ENCODE data around the gene LRRC27. TPM values are rescaled to one million over a fixed set of nuclear protein-coding genes. Genes with fewer than 3 reads are reported as not detected.

Gene LRRC27
- total RNA-seq, 4 donors from 2014 or later, result 5.1 to 22.3 (median 18.5) TPM

DNA sequence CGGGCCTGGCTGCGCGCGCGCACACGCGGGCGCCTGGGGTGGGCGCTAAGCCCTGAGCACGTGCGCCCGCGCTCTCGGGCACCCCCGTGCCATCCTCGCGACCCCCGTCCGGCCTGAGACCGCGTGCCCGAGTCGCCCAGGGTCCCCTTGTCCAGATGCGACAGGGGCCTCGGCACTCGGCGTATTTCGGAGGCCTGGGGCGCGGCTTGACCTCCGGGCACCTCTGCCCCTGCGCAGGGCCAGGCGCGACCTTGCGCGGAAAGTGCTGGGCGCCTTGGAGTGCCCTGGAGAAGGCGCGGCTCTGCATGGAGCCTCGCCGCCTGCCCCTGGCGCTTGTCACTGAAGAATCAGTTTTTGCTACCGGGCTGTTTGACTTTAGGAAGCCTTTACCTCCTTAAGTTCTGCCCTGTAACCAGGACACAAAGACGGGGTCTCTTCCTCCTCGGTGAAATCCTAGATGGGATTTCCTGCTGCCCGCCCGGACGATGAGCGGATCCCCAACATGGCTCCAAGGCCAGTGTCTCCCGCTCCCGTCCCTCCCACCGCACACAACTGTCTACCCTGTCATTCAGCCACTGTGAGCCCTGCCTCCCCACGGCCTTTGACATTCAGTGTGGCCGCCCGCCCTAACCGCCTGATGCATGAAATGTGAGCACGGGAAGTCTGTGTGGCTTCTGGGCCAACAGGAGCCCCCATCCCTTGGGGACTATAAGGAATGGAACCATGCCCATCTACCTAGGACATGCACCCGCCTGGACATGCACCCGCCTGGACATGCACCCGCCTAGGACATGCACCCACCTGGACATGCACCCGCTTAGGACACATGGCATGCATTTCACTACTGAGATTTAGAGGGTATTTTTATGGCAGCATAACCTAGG is 23.2 kb upstream of the LRRC27 start:
- TF ChIP-seq, protein P1, sequence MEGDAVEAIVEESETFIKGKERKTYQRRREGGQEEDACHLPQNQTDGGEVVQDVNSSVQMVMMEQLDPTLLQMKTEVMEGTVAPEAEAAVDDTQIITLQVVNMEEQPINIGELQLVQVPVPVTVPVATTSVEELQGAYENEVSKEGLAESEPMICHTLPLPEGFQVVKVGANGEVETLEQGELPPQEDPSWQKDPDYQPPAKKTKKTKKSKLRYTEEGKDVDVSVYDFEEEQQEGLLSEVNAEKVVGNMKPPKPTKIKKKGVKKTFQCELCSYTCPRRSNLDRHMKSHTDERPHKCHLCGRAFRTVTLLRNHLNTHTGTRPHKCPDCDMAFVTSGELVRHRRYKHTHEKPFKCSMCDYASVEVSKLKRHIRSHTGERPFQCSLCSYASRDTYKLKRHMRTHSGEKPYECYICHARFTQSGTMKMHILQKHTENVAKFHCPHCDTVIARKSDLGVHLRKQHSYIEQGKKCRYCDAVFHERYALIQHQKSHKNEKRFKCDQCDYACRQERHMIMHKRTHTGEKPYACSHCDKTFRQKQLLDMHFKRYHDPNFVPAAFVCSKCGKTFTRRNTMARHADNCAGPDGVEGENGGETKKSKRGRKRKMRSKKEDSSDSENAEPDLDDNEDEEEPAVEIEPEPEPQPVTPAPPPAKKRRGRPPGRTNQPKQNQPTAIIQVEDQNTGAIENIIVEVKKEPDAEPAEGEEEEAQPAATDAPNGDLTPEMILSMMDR (IDR thresholded peaks at IDR 0.05), result no peak
- no peak for TF ChIP-seq POLR2A (IDR thresholded peaks at IDR 0.05)
- Histone ChIP-seq H3K27ac (peak overlapping the region; percentile 53 to 80 (median 68)), H3K27me3 (no peaks in the 10 kb centered on the region)

DNA sequence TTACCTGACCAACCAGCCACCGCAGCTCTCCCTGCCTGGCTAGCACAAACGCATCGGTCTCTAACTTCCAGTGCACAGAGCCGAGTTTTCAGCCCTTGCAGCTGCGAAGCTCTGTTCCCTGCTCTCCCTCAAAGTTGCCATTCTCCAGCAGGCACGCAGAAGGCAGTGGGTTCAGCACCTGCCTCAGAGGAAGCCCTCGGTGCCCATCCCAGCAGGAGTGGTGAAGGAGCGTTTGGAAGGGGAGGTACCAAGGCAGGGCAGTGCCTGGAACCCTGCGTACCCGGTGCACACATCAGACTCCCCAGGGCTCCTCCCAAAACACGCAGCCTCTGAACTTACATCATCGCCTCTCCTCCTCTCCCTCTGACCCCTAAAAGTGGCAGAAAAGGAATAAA is 22.5 kb upstream of the LRRC27 start:
- Histone ChIP-seq H3K9me3 (no peaks in the 10 kb centered on the region), H3K27ac (no peak overlapping the region), H3K27me3 (no peaks in the 10 kb centered on the region), H3K36me3 (no peaks in the 10 kb centered on the region), H3K4me3 (no peak overlapping the region), H3K4me1 (peaks cover 0 to 19% (median 9%) of the 10 kb centered on the region in 4 donors)
- no peak for TF ChIP-seq POLR2A (IDR thresholded peaks at IDR 0.05)
- DNase-seq, result peak in 1 of 3 donors; percentile 35

More for the DNA sequence above, 23.2 kb upstream of the LRRC27 start:
- Histone ChIP-seq H3K4me1 (peaks cover 0 to 19% (median 9%) of the 10 kb centered on the region in 4 donors), H3K36me3 (no peaks in the 10 kb centered on the region), H3K4me3 (peak overlapping the region; percentile 55 to 88 (median 72)), H3K9me3 (no peaks in the 10 kb centered on the region)
- DNase-seq, result peak in 1 of 3 donors; percentile 43

DNA sequence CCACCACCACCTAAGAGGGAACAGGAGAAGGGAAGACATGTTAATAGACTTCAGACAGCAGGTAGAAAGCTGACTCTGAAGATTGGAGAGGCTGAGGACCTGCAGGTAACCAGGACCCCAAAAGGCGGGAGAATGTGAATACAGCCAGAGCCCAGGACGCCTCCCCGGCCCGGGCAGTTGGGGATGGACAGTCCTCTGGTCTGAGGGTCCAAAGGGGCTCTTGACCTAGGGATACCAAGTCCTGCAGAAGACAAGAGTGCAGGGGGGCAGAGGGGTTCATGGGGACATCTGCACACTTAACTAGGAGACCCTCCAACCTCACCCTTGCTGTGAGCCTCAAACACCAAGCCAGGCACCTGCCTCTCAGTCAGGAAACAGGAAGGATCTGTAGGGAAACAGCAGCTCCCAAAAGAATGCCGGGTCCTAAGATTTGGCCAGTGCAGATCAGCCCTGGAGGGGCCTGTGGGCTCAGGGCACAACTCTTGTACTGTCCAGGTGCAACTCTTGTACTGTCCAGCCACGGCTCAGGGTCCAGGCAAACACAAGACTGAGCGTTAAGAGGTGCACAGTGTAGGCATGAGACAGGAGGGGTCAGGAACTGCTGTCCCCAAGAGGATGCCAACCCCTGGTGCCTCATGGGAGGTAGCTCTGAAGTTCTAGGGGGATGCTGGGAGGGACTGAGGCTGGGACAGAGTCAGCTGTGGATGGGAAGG is 22.0 kb upstream of the LRRC27 start:
- Histone ChIP-seq H3K36me3 (no peaks in the 10 kb centered on the region), H3K4me1 (peaks cover 0 to 19% (median 9%) of the 10 kb centered on the region in 4 donors), H3K27me3 (no peaks in the 10 kb centered on the region), H3K4me3 (no peak overlapping the region), H3K27ac (no peak overlapping the region), H3K9me3 (no peaks in the 10 kb centered on the region)
- peak in 1 of 3 donors; percentile 42 for DNase-seq
- TF ChIP-seq, protein P1 (IDR thresholded peaks at IDR 0.05), result no peak
- no peak for TF ChIP-seq POLR2A (IDR thresholded peaks at IDR 0.05)

DNA sequence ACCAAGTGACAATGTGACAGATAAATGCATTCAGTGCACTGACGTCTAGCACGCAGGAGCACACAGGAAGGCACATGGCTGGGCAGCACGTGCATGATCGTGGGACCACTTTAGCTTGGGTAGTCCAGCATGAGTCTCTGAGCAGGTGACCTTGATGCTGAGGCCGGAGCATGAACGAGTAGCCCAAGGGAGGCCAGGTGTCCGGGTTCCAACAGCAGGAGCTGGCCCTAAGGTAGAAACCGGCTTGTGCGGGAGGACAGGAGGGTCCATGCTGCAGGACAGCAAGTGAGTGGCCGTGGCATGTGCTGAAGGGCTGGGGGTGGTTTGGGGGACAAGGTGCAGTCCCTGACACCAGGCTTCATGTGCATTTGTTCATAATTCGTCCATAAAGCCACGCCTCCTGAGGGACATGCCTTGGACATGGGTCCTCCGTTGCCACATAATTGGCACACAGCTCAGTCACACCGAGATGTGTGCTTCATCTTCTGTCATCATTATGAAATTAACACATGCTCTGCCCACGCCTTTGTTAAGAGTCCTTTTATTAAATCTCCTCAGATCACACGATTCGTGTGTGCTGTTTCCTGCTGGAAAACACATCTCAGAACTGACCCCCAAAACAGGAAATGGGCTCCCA is 21.2 kb upstream of the LRRC27 start:
- DNase-seq, result peak in 1 of 3 donors; percentile 42
- H3K4me3 ChIP-seq, result no peak overlapping the region
- H3K27ac ChIP-seq, result no peak overlapping the region
- no peaks in the 10 kb centered on the region for H3K36me3 ChIP-seq
- H3K9me3 ChIP-seq, result no peaks in the 10 kb centered on the region
- TF ChIP-seq, protein P1 (IDR thresholded peaks at IDR 0.05), result no peak
- no peak for TF ChIP-seq POLR2A (IDR thresholded peaks at IDR 0.05)
- no peaks in the 10 kb centered on the region for H3K27me3 ChIP-seq
- H3K4me1 ChIP-seq, result peaks cover 0 to 19% (median 9%) of the 10 kb centered on the region in 4 donors

DNA sequence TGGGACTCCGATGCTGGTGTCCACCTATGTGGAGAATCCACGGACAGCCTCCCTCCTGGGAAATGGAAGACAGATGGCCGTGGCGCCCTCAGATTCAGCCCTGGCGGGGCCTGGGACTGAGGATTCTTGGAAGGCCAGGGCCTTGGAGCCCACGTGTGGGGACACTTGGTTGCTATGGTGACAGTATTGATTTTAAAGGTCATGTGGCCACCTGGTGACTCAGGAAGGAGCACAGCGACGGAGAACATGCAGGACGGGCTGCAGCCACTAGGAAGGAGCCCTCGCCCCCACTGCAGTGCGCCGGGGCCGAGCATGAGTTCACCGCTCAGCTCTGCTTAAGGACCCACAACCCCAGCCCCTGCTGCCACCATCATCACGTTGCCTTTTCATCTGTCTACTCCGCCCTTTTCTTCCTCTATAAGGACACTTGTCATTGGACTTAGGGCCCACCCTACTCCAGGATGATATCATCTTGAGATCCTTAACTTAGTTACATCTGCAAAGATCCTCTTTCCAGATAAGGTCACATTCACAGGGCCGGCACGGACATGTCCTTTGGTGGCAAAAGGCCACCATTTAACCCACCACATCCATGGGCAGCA is 20.6 kb upstream of the LRRC27 start:
- Histone ChIP-seq H3K4me3 (no peak overlapping the region), H3K27me3 (no peaks in the 10 kb centered on the region), H3K36me3 (no peaks in the 10 kb centered on the region), H3K27ac (no peak overlapping the region), H3K9me3 (no peaks in the 10 kb centered on the region), H3K4me1 (peaks cover 0 to 19% (median 9%) of the 10 kb centered on the region in 4 donors)
- TF ChIP-seq, protein P1 (IDR thresholded peaks at IDR 0.05), result no peak
- no peak for TF ChIP-seq POLR2A (IDR thresholded peaks at IDR 0.05)
- peak in 1 of 3 donors; percentile 25 for DNase-seq

All from Peyer's patch (tissue), 4 donors.